Stimulated activated naive CD4-positive, alpha-beta T cell (primary cell): ENCODE results near the gene LHFPL6.

Experiments
- DNase-seq, 6 experiments: peaks; one replicate each; lab custom pipeline; 2025; lab: John Stamatoyannopoulos, UW

The LHFPL6 gene

GRCh38 chr13:39554371-39554770 is 48.6 kb downstream of the LHFPL6 start:
- no peak for DNase-seq

GRCh38 chr13:39552246-39552645 is 50.7 kb downstream of the LHFPL6 start:
- no peak for DNase-seq

- DNase-seq = no peak
These were observed 52.1 kb downstream of the LHFPL6 start for GRCh38 chr13:39550931-39551330.

- no peak for DNase-seq
These were observed 55.9 kb downstream of the LHFPL6 start for GRCh38 chr13:39547108-39547507.

GRCh38 chr13:39542361-39542760 is 60.6 kb downstream of the LHFPL6 start:
- DNase-seq = no peak

GRCh38 chr13:39540929-39541605 is 61.9 kb downstream of the LHFPL6 start:
- no peak for DNase-seq

GRCh38 chr13:39538816-39539790 is 63.9 kb downstream of the LHFPL6 start:
- no peak for DNase-seq

GRCh38 chr13:39536906-39537305 is 66.1 kb downstream of the LHFPL6 start:
- DNase-seq = no peak

- no peak for DNase-seq
These were observed 66.7 kb downstream of the LHFPL6 start for GRCh38 chr13:39536274-39536673.

GRCh38 chr13:39533651-39534150 is 69.3 kb downstream of the LHFPL6 start:
- no peak for DNase-seq

- no peak for DNase-seq
These were observed 71.3 kb downstream of the LHFPL6 start for GRCh38 chr13:39531646-39532045.

- no peak for DNase-seq
These were observed 72.1 kb downstream of the LHFPL6 start for GRCh38 chr13:39530916-39531315.

GRCh38 chr13:39528661-39528980 is 74.4 kb downstream of the LHFPL6 start:
- DNase-seq = no peak

GRCh38 chr13:39527961-39528660 is 74.9 kb downstream of the LHFPL6 start:
- no peak for DNase-seq

GRCh38 chr13:39527301-39527700 is 75.7 kb downstream of the LHFPL6 start:
- DNase-seq = no peak

GRCh38 chr13:39526499-39526898 is 76.5 kb downstream of the LHFPL6 start:
- DNase-seq = no peak

- DNase-seq = no peak
These were observed 77.5 kb downstream of the LHFPL6 start for GRCh38 chr13:39525506-39525905.

GRCh38 chr13:39524795-39525194 is 78.2 kb downstream of the LHFPL6 start:
- no peak for DNase-seq

GRCh38 chr13:39522329-39522728 is 80.7 kb downstream of the LHFPL6 start:
- DNase-seq = no peak

- no peak for DNase-seq
These were observed 81.3 kb downstream of the LHFPL6 start for GRCh38 chr13:39521701-39522100.

- DNase-seq = no peak
These were observed 86.9 kb downstream of the LHFPL6 start for GRCh38 chr13:39516096-39516495.

GRCh38 chr13:39515224-39515714 is 87.7 kb downstream of the LHFPL6 start:
- DNase-seq = no peak
